Kidney capillary endothelial cell (primary cell): ENCODE data around the gene SLC6A17.

ENCODE experiments used
- DNase-seq: peaks from one replicate; pipeline ENCODE4 v3.0.0-alpha.2; 2018; ENCODE audit warnings: low spot score

SLC6A17 gene

GRCh38 chr1:110174961-110175360, 24.7 kb downstream of the SLC6A17 start:
- DNase-seq = no peak

- no peak for DNase-seq
Measured at GRCh38 chr1:110176299-110176956, 26.1 kb downstream of the SLC6A17 start.

- DNase-seq = no peak
Measured at GRCh38 chr1:110177775-110178174, 27.5 kb downstream of the SLC6A17 start.

- no peak for DNase-seq
Measured at GRCh38 chr1:110183642-110184167, 33.4 kb downstream of the SLC6A17 start.

- DNase-seq = no peak
Measured at GRCh38 chr1:110184446-110184845, 34.2 kb downstream of the SLC6A17 start.

GRCh38 chr1:110185181-110185580, 34.9 kb downstream of the SLC6A17 start:
- DNase-seq = no peak

GRCh38 chr1:110186558-110186957, 36.3 kb downstream of the SLC6A17 start:
- DNase-seq = no peak

GRCh38 chr1:110187139-110187890, 37.0 kb downstream of the SLC6A17 start:
- no peak for DNase-seq

- DNase-seq = peak; percentile 75
Measured at GRCh38 chr1:110188035-110188618, 37.8 kb downstream of the SLC6A17 start.

GRCh38 chr1:110189181-110189580, 38.9 kb downstream of the SLC6A17 start:
- DNase-seq = no peak

- no peak for DNase-seq
Measured at GRCh38 chr1:110190282-110190929, 40.1 kb downstream of the SLC6A17 start.

GRCh38 chr1:110192541-110192940, 42.2 kb downstream of the SLC6A17 start:
- DNase-seq = no peak

- no peak for DNase-seq
Measured at GRCh38 chr1:110195196-110195595, 44.9 kb downstream of the SLC6A17 start.

GRCh38 chr1:110196917-110197765, 46.8 kb downstream of the SLC6A17 start:
- peak; percentile 62 for DNase-seq

- no peak for DNase-seq
Measured at GRCh38 chr1:110197905-110198629, 47.8 kb downstream of the SLC6A17 start.

GRCh38 chr1:110198746-110199145, 48.5 kb downstream of the SLC6A17 start:
- DNase-seq = no peak

- DNase-seq = no peak
Measured at GRCh38 chr1:110200190-110200589, 49.9 kb downstream of the SLC6A17 start.

GRCh38 chr1:110200666-110201065, 50.4 kb downstream of the SLC6A17 start:
- DNase-seq = no peak

- DNase-seq = no peak
Measured at GRCh38 chr1:110201157-110201825, 51.0 kb downstream of the SLC6A17 start.

- peak; percentile 69 for DNase-seq
Measured at GRCh38 chr1:110203021-110203661, 52.8 kb downstream of the SLC6A17 start.
